Activated T-cell treated with anti-CD3 and anti-CD28 coated beads, Interleukin-2, amount 50 U/mL, for 72 hours (primary cell): ENCODE results near the gene ZNF69. TPM values are rescaled to one million over a fixed set of nuclear protein-coding genes. Genes with fewer than 3 reads are reported as not detected.
"Not testable (repeated sequence)": the region's sequence is repeated elsewhere in the genome, so short reads cannot be mapped to it uniquely, and the experiment has no call there.

Source experiments
- ATAC-seq, 2 donors: fragments of 150-1000 bp; cut with Tn5 transposase; replicated peaks in 1 of 2; 2 replicates each; pipeline ENCODE4 v1.10.0; 2021; ENCODE audit warnings: moderate library complexity in 2 of 2, mild to moderate bottlenecking in 1 of 2
- DNase-seq, 2 donors: peaks; one replicate each; pipeline ENCODE4 v3.0.0; 2021 to 2022; ENCODE audit warnings: mixed read lengths in 1 of 2
- H3K27ac Mint-ChIP-seq: one replicate; pipeline ENCODE4 v1.8.0; 2022; ENCODE audit warnings: mild to moderate bottlenecking, moderate library complexity, mixed read lengths
- H3K27me3 Mint-ChIP-seq: one replicate; pipeline ENCODE4 v1.8.0; 2022; ENCODE audit warnings: low read depth, mixed read lengths
- H3K36me3 Mint-ChIP-seq, 2 donors: one replicate each; pipeline ENCODE4 v1.8.0; 2022; ENCODE audit warnings: mixed read lengths in 2 of 2, mild to moderate bottlenecking in 1 of 2; ENCODE audit not compliant: insufficient read depth in 2 of 2
- H3K4me1 Mint-ChIP-seq: one replicate; pipeline ENCODE4 v1.8.0; 2022; ENCODE audit warnings: low read depth, mixed read lengths
- H3K4me3 Mint-ChIP-seq, 2 donors: one replicate each; pipeline ENCODE4 v1.8.0; 2022; ENCODE audit warnings: mild to moderate bottlenecking in 2 of 2, mixed read lengths in 2 of 2, moderate library complexity in 2 of 2
- H3K9me3 Mint-ChIP-seq, 2 donors: one replicate each; pipeline ENCODE4 v1.8.0; 2022; ENCODE audit warnings: mixed read lengths in 2 of 2
- total RNA-seq, 2 donors: library from RNA; stranded (reverse); gene quantifications; one replicate each; pipeline ENCODE4 v1.2.3, GENCODE V29; 2022

ZNF69 gene
- total RNA-seq, 2 donors from 2014 or later: 2.0 to 2.6 TPM

DNA sequence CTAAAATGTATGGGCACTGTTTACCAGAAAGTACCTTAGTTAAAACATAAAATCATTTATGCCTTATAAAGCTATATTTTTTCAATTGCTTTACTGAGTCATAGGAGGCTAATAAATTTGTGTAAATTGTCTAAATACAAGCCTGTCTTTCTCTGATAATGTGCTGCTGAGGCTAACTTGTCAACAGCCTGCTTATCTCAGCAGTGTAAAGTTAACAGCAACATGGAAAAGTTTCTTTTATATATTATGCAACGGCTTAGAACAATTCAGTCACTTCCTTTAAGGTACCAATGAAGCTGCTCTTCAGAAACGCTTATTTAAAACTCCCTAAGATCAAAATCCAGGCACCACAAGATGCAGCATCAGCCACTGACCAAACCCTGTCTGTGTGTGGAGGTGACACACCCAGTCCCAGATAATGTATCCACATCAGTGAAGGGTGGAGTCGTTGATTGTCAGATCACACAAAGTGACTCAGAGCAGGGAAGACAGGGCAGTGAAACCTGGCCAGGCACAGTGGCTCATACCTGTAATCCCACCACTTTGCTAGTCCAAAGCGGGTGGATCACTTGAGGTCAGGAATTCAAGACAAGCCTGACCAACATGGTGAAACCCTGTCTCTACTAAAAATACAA is 27.0 kb downstream of the ZNF69 start:
- not testable (repeated sequence) for H3K4me3 Mint-ChIP-seq, H3K27me3 Mint-ChIP-seq, H3K4me1 Mint-ChIP-seq, ATAC-seq, DNase-seq, H3K27ac Mint-ChIP-seq
- Mint-ChIP-seq H3K9me3 (peaks cover 12 to 18% of the 10 kb centered on the region in 2 donors), H3K36me3 (peaks cover 18 to 23% of the 10 kb centered on the region in 2 donors)

DNA sequence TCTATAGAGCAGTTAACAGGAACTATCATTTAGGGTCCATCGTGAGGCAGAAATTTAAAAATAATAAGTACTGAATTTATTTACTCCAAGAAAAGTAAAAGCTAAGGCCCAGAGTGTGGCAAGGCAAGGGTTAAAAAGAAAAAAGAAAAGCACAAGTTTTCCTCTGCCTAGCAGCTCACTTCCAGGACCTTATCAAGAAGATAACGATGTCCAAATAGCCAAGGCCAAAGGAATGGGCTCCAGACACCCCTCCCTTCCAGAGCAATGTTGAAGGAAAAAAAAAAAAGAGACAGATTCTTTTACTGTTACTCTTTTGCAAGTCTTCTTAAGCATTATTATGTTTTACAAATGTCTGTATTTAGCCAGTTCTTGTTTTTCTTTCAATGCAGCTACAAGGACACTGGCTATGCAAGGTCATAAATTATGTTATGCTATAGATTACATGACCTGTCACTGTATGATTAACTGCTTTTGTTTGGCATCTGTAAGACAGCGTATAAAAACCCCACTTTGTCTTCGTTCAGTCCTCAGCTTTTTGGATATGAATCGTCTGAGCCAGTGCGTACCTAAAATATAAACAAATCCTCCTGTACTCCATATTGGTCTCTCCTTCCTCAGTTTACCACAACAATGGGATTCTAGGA is 34.4 kb downstream of the ZNF69 start:
- Mint-ChIP-seq H3K4me1 (peaks cover 35% of the 10 kb centered on the region), H3K36me3 (peaks cover 7 to 12% of the 10 kb centered on the region in 2 donors), H3K27ac (no peak overlapping the region), H3K4me3 (no peak overlapping the region), H3K9me3 (no peaks in the 10 kb centered on the region), H3K27me3 (no peaks in the 10 kb centered on the region)
- no peak for DNase-seq
- no peak for ATAC-seq

DNA sequence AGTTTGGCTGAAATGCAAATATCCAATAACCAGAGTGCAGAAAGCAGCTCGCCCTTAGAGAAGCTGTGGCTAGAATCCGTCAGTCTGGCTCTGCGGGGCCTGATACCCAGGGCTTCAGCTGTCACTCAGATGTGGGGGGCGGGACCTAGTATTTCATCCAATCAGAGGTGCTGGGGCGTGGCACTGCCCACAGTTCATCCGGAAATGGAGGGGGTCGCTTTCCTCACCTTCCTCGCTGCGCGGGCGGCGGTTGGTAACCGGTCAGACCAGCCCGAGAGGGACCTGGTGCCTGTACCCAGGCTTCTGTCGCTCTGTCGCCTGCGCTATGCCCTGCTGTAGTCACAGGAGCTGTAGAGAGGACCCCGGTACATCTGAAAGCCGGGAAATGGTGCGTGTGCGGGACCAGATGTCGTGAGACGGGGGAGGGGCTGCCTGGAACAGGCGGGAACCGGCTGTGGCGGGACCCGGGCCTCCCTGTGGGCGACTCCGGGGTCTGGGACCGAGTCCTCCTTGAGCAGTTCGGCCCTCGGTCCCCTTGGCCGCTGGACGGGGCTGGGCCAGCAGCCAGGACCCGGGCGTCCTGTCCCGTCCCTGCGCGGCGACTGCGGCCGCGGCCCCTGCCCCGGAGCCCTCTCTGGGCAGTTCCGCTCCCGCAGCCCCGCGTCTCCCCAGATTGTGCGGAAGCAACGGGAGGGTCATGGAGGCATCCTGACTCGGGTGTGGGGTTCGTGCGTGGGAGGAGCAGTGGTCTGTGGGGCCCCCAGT is 37.5 kb downstream of the ZNF69 start, which contains the start of gene ZNF700:
TSS of gene ZNF700 (plus strand) at position 222 of the 765 bp plus-strand sequence. CDS start at position 326, 104 bp downstream.
- Mint-ChIP-seq H3K36me3 (peaks cover 16 to 22% of the 10 kb centered on the region in 2 donors), H3K27me3 (no peaks in the 10 kb centered on the region), H3K4me3 (peak within 1 kb of the TSS; percentile 95 to 100), H3K9me3 (peaks cover 0 to 3% of the 10 kb centered on the region in 2 donors), H3K27ac (peak within 1 kb of the TSS; percentile 98), H3K4me1 (peaks cover 40% of the 10 kb centered on the region)
- DNase-seq (peak; percentile 94 to 97), ATAC-seq (peak; percentile 95 to 96)

DNA sequence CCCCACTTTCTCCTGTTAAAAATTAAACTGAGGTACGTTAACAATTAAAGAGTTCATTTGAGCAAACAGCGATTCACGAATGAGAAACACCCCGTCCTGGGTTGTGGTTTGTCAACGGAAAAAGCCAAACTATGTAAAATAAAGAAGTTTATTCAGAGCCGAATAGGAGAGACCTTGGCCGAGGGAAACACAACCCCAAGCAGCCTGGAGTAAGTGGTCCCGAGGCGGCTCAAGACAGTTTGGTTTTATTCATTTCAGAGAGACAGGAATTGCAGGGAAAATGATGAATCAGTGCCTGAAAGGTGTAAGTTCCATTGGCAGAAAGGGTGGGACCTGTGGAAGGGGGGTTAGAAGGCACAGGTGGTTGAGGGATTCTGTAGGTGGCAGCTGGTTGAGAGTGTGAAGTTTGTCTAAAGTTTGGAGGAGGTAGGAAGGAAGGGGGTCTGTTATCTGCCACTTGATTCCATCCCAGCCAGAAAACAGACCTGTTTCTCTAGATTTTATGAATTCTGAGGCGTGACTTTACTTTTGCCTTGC is 38.1 kb downstream of the ZNF69 start:
- DNase-seq, ATAC-seq: not testable (repeated sequence)

DNA sequence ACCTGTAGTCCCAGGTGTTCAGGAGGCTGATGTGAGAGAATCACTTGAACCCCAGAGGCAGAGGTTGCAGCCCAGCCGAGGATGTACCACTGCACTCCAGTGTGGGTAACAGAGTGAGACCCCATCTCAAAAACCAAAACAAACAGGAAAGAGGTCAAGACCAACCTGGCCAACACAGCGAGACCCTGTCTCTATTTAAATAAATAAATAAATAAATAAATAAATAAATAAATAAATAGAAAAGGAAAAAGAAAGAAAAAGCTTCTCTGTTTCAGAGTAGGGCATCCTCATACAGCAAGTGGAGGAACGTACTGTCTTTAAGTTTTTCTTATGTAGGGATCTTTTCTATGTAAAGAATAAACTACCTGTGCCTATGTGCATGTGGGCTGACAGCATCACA is 39.6 kb downstream of the ZNF69 start:
- no peak for ATAC-seq
- Mint-ChIP-seq H3K9me3 (peaks cover 0 to 7% of the 10 kb centered on the region in 2 donors), H3K36me3 (peaks cover 20 to 35% of the 10 kb centered on the region in 2 donors), H3K4me1 (peaks cover 51% of the 10 kb centered on the region), H3K4me3 (no peak overlapping the region), H3K27me3 (no peaks in the 10 kb centered on the region), H3K27ac (no peak overlapping the region)
- DNase-seq: no peak

More for the DNA sequence above, 38.1 kb downstream of the ZNF69 start:
- Mint-ChIP-seq H3K27ac (peak overlapping the region; percentile 3), H3K36me3 (peaks cover 17 to 25% of the 10 kb centered on the region in 2 donors), H3K4me3 (peak overlapping the region; percentile 95 to 100), H3K4me1 (peaks cover 43% of the 10 kb centered on the region)
- not testable (repeated sequence) for H3K9me3 Mint-ChIP-seq, H3K27me3 Mint-ChIP-seq

DNA sequence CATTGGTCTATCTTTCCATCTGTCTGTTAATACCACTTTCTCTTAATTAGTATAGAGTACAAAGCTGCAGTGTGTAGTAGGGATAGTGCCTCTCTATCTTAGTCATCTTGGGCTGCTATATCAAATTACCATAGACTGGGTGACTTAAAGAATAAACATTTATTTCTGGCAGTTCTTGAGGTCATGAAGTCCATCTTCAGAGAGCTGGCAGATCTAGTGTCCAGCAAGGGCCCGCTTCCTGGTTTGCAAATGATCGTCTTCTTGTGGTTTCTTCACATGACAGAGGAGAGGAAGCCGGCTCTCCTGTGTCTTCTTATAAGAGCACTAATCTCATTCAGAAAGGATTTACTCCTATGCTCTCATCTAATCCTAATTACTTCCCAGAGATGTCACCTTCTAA is 43.5 kb downstream of the ZNF69 start:
- no peaks in the 10 kb centered on the region for H3K27me3 Mint-ChIP-seq
- H3K4me3 Mint-ChIP-seq: no peak overlapping the region
- H3K4me1 Mint-ChIP-seq: peaks cover 25% of the 10 kb centered on the region
- no peak for ATAC-seq
- peaks cover 2 to 10% of the 10 kb centered on the region in 2 donors for H3K9me3 Mint-ChIP-seq
- H3K36me3 Mint-ChIP-seq: peaks cover 18 to 43% of the 10 kb centered on the region in 2 donors
- H3K27ac Mint-ChIP-seq: no peak overlapping the region
- no peak for DNase-seq

DNA sequence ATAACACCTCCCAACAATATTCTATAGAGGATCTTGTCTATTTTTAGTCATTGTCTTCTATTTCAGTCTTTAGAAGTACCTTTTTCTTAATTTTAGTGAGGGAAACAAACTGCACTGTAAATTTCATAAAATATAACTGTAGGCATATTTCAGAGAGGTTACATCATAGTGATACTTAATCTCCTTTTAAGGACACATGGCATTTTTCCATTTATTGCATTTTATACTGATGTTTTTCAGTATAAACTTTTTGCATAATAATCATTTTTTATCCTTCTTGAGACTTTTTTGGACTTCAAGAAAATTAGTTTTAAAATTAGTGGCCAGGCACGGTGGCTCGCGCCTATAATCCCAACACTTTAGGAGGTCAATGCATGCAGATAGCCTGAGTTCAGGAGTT is 43.9 kb downstream of the ZNF69 start:
- ATAC-seq: no peak
- Mint-ChIP-seq H3K27ac (no peak overlapping the region), H3K4me1 (peaks cover 21% of the 10 kb centered on the region), H3K36me3 (peaks cover 21 to 47% of the 10 kb centered on the region in 2 donors), H3K27me3 (no peaks in the 10 kb centered on the region), H3K4me3 (no peak overlapping the region), H3K9me3 (peaks cover 5 to 13% of the 10 kb centered on the region in 2 donors)
- no peak for DNase-seq

DNA sequence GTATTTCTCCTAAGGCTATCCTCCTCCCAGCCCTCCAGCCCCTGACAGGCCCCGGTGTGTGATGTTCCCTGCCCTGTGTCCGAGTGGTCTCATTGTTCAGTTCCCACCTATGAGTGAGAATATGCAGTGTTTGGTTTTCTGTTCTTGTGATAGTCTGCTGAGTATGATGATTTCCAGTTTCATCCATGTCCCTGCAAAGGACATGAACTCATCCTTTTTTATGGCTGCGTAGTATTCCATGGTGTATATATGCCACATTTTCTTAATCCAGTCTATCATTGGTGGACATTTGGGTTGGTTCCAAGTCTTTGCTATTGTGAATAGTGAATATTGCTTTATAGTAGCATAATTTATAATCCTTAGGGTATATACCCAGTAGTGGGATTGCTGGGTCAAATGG is 48.2 kb downstream of the ZNF69 start:
- H3K9me3 Mint-ChIP-seq: peaks cover 13 to 17% of the 10 kb centered on the region in 2 donors
- ATAC-seq, H3K4me3 Mint-ChIP-seq, DNase-seq, H3K4me1 Mint-ChIP-seq, H3K27ac Mint-ChIP-seq, H3K27me3 Mint-ChIP-seq: not testable (repeated sequence)
- peaks cover 33 to 64% of the 10 kb centered on the region in 2 donors for H3K36me3 Mint-ChIP-seq

DNA sequence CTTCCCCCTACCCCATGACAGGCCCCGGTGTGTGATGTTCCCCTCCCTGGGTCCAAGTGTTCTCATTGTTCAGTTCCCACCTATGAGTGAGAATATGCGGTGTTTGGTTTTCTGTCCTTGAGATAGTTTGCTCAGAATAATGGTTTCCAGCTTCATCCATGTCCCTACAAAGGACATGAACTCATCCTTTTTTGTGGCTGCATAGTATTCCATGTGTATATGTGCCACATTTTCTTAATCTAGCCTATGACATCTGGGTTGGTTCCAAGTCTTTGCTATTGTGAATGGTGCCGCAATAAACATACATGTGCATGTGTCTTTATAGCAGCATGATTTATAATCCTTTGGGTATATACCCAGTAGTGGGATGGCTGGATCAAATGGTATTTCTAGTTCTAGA is 50.8 kb downstream of the ZNF69 start:
- not testable (repeated sequence) for H3K27me3 Mint-ChIP-seq, H3K27ac Mint-ChIP-seq, DNase-seq, ATAC-seq, H3K4me1 Mint-ChIP-seq, H3K4me3 Mint-ChIP-seq
- peaks cover 47 to 72% of the 10 kb centered on the region in 2 donors for H3K36me3 Mint-ChIP-seq
- peaks cover 22 to 27% of the 10 kb centered on the region in 2 donors for H3K9me3 Mint-ChIP-seq

DNA sequence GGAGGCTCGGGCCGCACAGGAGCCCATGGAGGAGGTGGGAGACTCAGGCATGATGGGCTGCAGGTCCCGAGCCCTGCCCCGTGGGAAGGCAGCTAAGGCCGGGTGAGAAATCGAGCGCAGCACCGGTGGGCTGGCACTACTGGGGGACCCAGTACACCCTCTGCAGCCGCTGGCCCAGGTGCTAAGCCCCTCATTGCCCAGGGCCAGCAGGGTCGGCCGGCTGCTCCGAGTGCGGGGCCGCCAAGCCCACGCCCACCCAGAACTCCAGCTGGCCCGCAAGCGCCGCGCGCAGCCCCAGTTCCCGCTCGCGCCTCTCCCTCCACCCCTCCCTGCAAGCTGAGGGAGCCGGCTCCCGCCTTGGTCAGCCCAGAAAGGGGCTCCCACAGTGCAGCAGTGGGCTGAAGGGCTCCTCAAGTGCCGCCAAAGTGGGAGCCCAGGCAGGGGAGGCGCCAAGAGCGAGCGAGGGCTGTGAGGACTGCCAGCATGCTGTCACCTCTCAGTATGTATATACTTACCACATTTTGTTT is 53.8 kb downstream of the ZNF69 start:
- H3K4me1 Mint-ChIP-seq, DNase-seq, H3K27ac Mint-ChIP-seq, H3K27me3 Mint-ChIP-seq, ATAC-seq, H3K4me3 Mint-ChIP-seq: not testable (repeated sequence)
- Mint-ChIP-seq H3K36me3 (peaks cover 60 to 87% of the 10 kb centered on the region in 2 donors), H3K9me3 (peaks cover 27 to 34% of the 10 kb centered on the region in 2 donors)

DNA sequence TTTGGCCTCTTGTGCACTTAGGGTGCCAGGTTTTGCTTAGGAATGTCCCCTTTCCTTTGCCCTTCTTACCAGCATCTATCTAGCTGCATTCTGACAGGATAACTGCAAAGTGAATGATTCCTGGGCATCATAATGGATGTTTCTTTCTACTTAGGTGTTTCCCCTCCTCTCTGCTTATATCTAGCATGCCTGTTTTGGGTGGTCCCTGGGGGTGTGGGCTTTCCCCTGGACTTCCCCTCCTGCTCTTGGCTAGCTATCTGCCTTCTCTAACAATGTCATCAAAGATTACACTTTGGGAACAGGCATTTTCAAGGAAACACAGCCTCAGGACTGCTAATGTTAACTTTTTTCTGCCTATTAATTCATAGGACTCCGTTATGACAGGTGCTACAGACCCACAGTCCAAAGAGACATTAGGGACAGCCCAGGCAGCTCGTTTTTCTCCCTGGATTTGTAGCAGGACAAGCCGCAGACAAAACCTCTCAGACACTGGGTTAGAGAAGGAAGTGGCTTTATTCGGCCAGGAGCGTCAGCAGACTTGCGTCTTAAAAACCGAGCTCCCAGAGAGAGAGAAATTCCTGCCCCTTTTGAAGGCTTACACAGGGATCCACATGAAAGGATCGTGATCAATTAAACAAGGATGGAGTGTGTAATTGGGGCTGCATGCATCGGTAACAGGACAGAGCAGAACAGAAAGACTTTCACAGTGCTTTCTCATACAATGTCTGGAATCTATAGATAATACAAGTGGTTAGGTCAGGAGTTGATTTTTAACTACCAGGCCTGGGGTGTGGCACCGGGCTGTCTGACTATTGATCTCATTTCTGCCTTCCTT is 54.6 kb downstream of the ZNF69 start:
- Mint-ChIP-seq H3K4me3 (no peak overlapping the region), H3K27ac (no peak overlapping the region)
- no peak for DNase-seq

DNA sequence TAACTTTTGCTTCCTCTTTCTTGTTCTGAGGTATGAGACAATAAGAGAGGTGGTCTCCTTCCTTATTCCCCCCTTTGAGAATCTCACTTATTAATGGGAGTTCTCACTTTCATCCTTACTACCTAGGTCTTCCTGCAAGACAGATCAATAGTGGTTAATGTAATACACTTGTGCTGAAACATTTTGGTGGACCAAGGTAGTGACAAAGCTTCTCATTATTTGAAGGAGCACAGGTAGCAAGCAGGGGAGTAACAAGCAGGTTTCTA is 55.2 kb downstream of the ZNF69 start:
- Mint-ChIP-seq H3K4me3 (no peak overlapping the region), H3K27me3 (no peaks in the 10 kb centered on the region), H3K9me3 (peaks cover 27 to 38% of the 10 kb centered on the region in 2 donors), H3K27ac (no peak overlapping the region), H3K4me1 (no peaks in the 10 kb centered on the region), H3K36me3 (peaks cover 65 to 87% of the 10 kb centered on the region in 2 donors)
- DNase-seq (no peak), ATAC-seq (no peak)

More for the DNA sequence above, 54.6 kb downstream of the ZNF69 start:
- H3K27me3 Mint-ChIP-seq: no peaks in the 10 kb centered on the region
- no peaks in the 10 kb centered on the region for H3K4me1 Mint-ChIP-seq
- H3K36me3 Mint-ChIP-seq: peaks cover 63 to 87% of the 10 kb centered on the region in 2 donors
- peaks cover 23 to 36% of the 10 kb centered on the region in 2 donors for H3K9me3 Mint-ChIP-seq
- no peak for ATAC-seq
